Neural cell (in vitro differentiated cells): Measurements from ENCODE around the gene IYD. TPM values are rescaled to one million over a fixed set of nuclear protein-coding genes. Genes with fewer than 3 reads are reported as not detected.

ENCODE experiments used
- H2AFZ ChIP-seq: fragments of 200-600, 300-800 bp; sonication (generic), shearing (Covaris generic); 2 replicates; pipeline ENCODE4 v1.6.0; 2014; ENCODE audit warnings: low read depth, mild to moderate bottlenecking, antibody characterized with exemption, low read length, moderate library complexity
- H3F3A ChIP-seq: fragments of 200-600 bp; shearing (Covaris generic); 2 replicates; pipeline ENCODE4 v1.6.1; 2016; ENCODE audit warnings: mild to moderate bottlenecking, moderate library complexity, mixed read lengths, antibody characterized with exemption, low read length; ENCODE audit not compliant: insufficient read depth, poor library complexity, severe bottlenecking
- H3K27ac ChIP-seq: fragments of 200-600, 300-800 bp; sonication (generic), shearing (Covaris generic); 2 replicates; pipeline ENCODE4 v1.5.1; 2014; ENCODE audit warnings: mild to moderate bottlenecking, low read length, moderate library complexity
- H3K27me3 ChIP-seq: fragments of 300-800, 200-600 bp; sonication (generic), shearing (Covaris generic); 2 replicates; pipeline ENCODE4 v1.6.0; 2014; ENCODE audit warnings: mild to moderate bottlenecking, low read depth, low read length, moderate library complexity; ENCODE audit not compliant: insufficient read depth
- H3K36me3 ChIP-seq: fragments of 300-800, 200-600 bp; sonication (generic), shearing (Covaris generic); 2 replicates; pipeline ENCODE4 v1.5.1; 2014; ENCODE audit warnings: mild to moderate bottlenecking, antibody characterized with exemption, low read length, moderate library complexity; ENCODE audit not compliant: insufficient read depth
- H3K4me2 ChIP-seq: fragments of 300-800, 200-600 bp; sonication (generic), shearing (Covaris generic); 2 replicates; pipeline ENCODE4 v1.6.0; 2014; ENCODE audit warnings: mild to moderate bottlenecking, low read length
- H3K4me3 ChIP-seq: fragments of 300-800, 200-600 bp; sonication (generic), shearing (Covaris generic); 2 replicates; pipeline ENCODE4 v1.5.1; 2014; ENCODE audit warnings: mild to moderate bottlenecking, low read length, moderate library complexity
- H3K79me2 ChIP-seq: fragments of 200-600 bp; shearing (Covaris generic); replicated peaks from 2 replicates; pipeline ENCODE4 v1.6.0; 2014; ENCODE audit warnings: mild to moderate bottlenecking, low read length, moderate library complexity; ENCODE audit not compliant: insufficient read depth
- H3K9ac ChIP-seq: fragments of 300-800, 200-600 bp; sonication (generic), shearing (Covaris generic); 2 replicates; pipeline ENCODE4 v1.6.1; 2016; ENCODE audit warnings: mild to moderate bottlenecking, low read length, mixed read lengths
- H3K9me2 ChIP-seq: fragments of 200-600 bp; shearing (Covaris generic); 2 replicates; pipeline ENCODE4 v1.6.1; 2016; ENCODE audit warnings: mild to moderate bottlenecking, low read length, mixed read lengths; ENCODE audit not compliant: insufficient read depth
- H3K9me3 ChIP-seq: fragments of 200-600, 300-800 bp; sonication (generic), shearing (Covaris generic); 2 replicates; pipeline ENCODE4 v1.6.1; 2016; ENCODE audit warnings: mild to moderate bottlenecking, mixed run types, low read length, moderate library complexity, mixed read lengths
- H4K20me1 ChIP-seq: fragments of 200-600 bp; shearing (Covaris generic); 2 replicates; pipeline ENCODE4 v1.6.1; 2016; ENCODE audit warnings: mild to moderate bottlenecking, mixed run types; ENCODE audit not compliant: insufficient read depth
- CTCF ChIP-seq: fragments of 450-650 bp; IDR thresholded peaks from 2 replicates; pipeline ENCODE4 v1.5.1; 2014; ENCODE audit warnings: antibody characterized with exemption, mild to moderate bottlenecking, moderate library complexity; ENCODE audit not compliant: poor library complexity, severe bottlenecking
- EP300 ChIP-seq: fragments of 450-650 bp; conservative IDR thresholded peaks from 2 replicates; pipeline ENCODE4 v1.6.1; 2014; ENCODE audit warnings: antibody characterized with exemption, mild to moderate bottlenecking, moderate library complexity; ENCODE audit not compliant: poor library complexity, severe bottlenecking
- EZH2 ChIP-seq: fragments of 200-600, 300-800 bp; shearing (Covaris generic), sonication (generic); IDR thresholded peaks from 2 replicates; pipeline ENCODE4 v1.6.1; 2014; ENCODE audit warnings: antibody characterized with exemption, low read length, borderline replicate concordance, mild to moderate bottlenecking; ENCODE audit not compliant: insufficient read depth, poor library complexity, severe bottlenecking
- MXI1 ChIP-seq: fragments of 450-650 bp; conservative IDR thresholded peaks from 2 replicates; pipeline ENCODE4 v1.6.1; 2014; ENCODE audit warnings: antibody characterized with exemption, mild to moderate bottlenecking; ENCODE audit not compliant: poor library complexity, severe bottlenecking
- POLR2AphosphoS5 ChIP-seq: IDR thresholded peaks from 2 replicates; pipeline ENCODE4 v1.6.1; 2012
- RAD21 ChIP-seq: fragments of 450-650 bp; conservative IDR thresholded peaks from 2 replicates; pipeline ENCODE4 v1.6.1; 2014; ENCODE audit warnings: antibody characterized with exemption, mild to moderate bottlenecking, moderate library complexity
- REST ChIP-seq: IDR thresholded peaks from 2 replicates; pipeline ENCODE4 v1.6.1; 2012; ENCODE audit warnings: borderline replicate concordance
- SMC3 ChIP-seq: fragments of 450-650 bp; conservative IDR thresholded peaks from 2 replicates; pipeline ENCODE4 v1.6.1; 2014; ENCODE audit warnings: antibody characterized with exemption, mild to moderate bottlenecking, moderate library complexity; ENCODE audit not compliant: poor library complexity
- TAF1 ChIP-seq: IDR thresholded peaks from 2 replicates; pipeline ENCODE4 v1.6.1; 2012; ENCODE audit warnings: low read depth
- polyA plus RNA-seq: library from polyadenylated mRNA; depleted of rRNA; stranded (reverse); fragments of >200 nt; gene quantifications from 2 replicates; pipeline ENCODE4 v1.2.3, GENCODE V29; 2014

Gene IYD
- polyA plus RNA-seq, 1 donor from 2014 or later: not detected

GRCh38 chr6:150391890-150392289 lies 23.1 kb downstream of the IYD start:
- no peaks in the 10 kb centered on the region for H3K79me2 ChIP-seq
- no peaks in the 10 kb centered on the region for H3K27me3 ChIP-seq
- H3K4me2 ChIP-seq: no peak overlapping the region
- H3K27ac ChIP-seq: no peak overlapping the region
- no peaks in the 10 kb centered on the region for H3F3A ChIP-seq
- H3K9ac ChIP-seq: no peak overlapping the region
- no peaks in the 10 kb centered on the region for H4K20me1 ChIP-seq
- TF ChIP-seq SMC3 (no peak), CTCF (no peak), REST (no peak), TAF1 (no peak), RAD21 (no peak), EP300 (no peak), EZH2 (no peak), MXI1 (no peak), POLR2AphosphoS5 (no peak)
- no peaks in the 10 kb centered on the region for H3K9me3 ChIP-seq
- no peaks in the 10 kb centered on the region for H3K9me2 ChIP-seq
- no peaks in the 10 kb centered on the region for H3K36me3 ChIP-seq
- no peak overlapping the region for H3K4me3 ChIP-seq
- H2AFZ ChIP-seq: no peak overlapping the region

GRCh38 chr6:150392452-150393220 lies 23.8 kb downstream of the IYD start:
- no peaks in the 10 kb centered on the region for H3F3A ChIP-seq
- H3K4me3 ChIP-seq: no peak overlapping the region
- H3K79me2 ChIP-seq: no peaks in the 10 kb centered on the region
- H3K36me3 ChIP-seq: no peaks in the 10 kb centered on the region
- no peaks in the 10 kb centered on the region for H3K9me2 ChIP-seq
- no peaks in the 10 kb centered on the region for H4K20me1 ChIP-seq
- no peaks in the 10 kb centered on the region for H3K27me3 ChIP-seq
- no peaks in the 10 kb centered on the region for H3K9me3 ChIP-seq
- no peak overlapping the region for H2AFZ ChIP-seq
- no peak overlapping the region for H3K9ac ChIP-seq
- TF ChIP-seq POLR2AphosphoS5 (no peak), SMC3 (no peak), EP300 (no peak), MXI1 (no peak), TAF1 (no peak), RAD21 (no peak), CTCF (no peak), EZH2 (no peak), REST (no peak)
- no peak overlapping the region for H3K27ac ChIP-seq
- no peak overlapping the region for H3K4me2 ChIP-seq
